HG03196 (cell line): ENCODE results near the gene PABPC1L2B.
"Not testable (repeated sequence)": the region's sequence is repeated elsewhere in the genome, so short reads cannot be mapped to it uniquely, and the experiment has no call there.

ENCODE experiments used
- ATAC-seq: cut with Tn5 transposase; IDR thresholded peaks from one replicate; pipeline ENCODE4 v1.9.1; 2021; ENCODE audit not compliant: unreplicated experiment

Gene PABPC1L2B

GRCh38 chrX:73002733-73003132 lies at the start of gene PABPC1L2B:
PABPC1L2B (plus strand) TSS chrX:73002939; CDS start chrX:73003643, 704 bp downstream.
- not testable (repeated sequence) for ATAC-seq

DNA sequence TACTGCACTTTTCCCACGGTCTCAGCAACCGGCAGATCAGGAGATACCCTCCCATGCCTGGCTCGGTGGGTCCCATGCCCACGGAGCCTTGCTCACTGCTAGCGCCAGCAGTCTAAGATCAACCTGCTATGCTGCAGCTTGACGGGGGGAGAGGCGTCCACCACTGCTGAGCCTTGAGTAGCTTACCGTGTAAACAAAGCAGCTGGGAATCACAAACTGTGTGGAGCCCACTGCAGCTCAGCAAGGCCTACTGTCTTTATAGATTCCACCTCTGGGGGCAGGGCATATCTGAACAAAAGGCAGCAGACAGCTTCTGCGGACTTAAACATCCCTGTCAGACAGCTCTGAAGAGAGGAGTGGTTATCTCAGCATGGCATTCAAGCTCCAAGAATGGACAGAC lies 42.8 kb upstream of the PABPC1L2B start:
- not testable (repeated sequence) for ATAC-seq

GRCh38 chrX:72971859-72972258 lies 30.9 kb upstream of the PABPC1L2B start:
- not testable (repeated sequence) for ATAC-seq

DNA sequence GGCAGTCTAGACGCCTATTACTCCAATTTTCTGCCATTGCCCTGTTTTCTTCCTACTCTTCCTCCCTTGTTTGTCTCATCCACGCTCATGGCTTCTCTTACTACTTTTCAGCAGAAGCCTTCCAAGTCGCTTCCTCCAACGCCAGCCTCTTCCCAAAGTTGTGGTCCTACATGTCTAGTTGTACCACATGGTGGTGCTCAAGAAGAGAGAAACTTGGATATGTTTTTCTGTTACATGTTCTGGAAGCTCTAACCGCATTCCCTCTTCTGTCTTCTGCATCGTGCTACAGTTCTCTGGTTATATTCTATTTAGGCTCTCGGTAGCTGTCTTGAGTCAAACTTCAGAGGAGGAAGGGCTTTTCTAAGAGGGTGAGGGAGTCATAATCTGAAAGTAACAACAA lies 27.9 kb upstream of the PABPC1L2B start:
- ATAC-seq: not testable (repeated sequence)

GRCh38 chrX:72980894-72981469 lies 21.8 kb upstream of the PABPC1L2B start:
- ATAC-seq: not testable (repeated sequence)

DNA sequence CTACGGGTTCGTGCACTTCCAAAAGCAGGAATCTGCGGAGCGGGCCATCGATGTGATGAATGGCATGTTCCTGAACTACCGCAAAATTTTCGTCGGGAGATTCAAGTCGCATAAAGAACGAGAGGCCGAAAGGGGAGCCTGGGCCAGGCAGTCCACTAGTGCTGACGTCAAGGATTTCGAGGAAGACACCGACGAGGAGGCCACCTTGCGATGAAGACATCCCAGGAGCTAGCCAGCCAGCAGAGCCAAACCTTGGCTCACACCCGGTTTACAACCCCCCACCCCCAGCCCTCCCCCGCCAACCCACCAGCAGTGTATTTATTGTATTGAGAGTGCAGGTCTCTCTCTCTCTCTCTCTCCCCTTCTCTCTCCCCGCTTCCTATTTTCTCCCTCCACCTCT lies 1.3 kb downstream of the PABPC1L2B start:
- ATAC-seq: not testable (repeated sequence)

DNA sequence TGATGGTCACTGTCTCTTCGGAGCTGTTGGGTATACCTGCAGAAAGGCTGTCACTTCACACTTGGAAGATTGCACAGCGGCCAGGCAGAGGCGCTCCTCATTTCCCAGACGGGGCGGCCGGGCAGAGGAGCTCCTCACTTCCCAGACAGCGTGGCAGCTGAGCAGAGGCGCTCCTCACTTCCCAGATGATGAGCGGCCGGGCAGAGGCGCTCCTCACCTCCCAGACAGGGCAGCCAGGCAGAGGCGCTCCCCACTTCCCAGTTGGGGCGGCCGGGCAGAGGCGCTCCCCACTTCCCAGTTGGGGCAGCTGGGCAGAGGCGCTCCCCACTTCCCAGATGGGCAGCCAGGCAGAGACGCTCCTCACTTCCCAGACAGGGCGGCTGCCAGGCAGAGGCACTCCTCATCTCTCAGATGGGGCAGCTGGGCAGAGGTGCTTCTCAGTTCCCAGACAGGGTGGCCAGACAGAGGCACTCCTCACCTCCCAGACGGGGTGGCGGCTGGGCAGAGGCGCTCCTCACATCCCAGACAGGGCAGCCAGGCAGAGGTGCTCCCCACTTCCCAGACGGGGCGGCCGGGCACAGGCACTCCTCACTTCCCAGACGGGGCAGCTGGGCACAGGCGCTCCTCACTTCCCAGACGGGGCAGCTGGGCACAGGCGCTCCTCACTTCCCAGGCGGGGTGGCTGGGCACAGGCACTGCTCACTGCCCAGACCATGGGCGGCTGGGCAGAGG lies 18.8 kb downstream of the PABPC1L2B start:
- no peak for ATAC-seq

- not testable (repeated sequence) for ATAC-seq
Measured at GRCh38 chrX:73022093-73022445, 19.3 kb downstream of the PABPC1L2B start.

DNA sequence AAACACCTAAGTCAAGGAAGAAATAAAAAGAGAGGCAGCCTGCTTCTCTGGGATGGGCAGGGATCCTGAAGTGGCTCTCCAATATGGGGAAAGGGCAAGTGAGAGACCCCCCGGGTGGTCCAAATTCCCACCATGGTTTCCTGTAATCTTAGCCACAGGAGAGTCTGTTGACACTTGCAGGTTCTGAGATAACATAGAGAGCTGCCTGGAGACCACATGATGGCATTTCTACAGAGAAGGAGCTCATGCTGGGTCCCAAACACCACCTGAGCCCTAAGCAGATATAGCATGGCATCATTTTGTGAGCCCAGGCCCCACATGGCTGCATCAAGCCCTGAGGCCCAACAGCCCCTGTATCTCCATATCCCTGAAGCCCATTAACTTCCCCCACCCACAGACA lies 26.1 kb downstream of the PABPC1L2B start:
- ATAC-seq: no peak
